HL-60/S4 treated with phorbol 12-myristate 13-acetate at 8.2 ng/mL for 4 days and 3 days (cell line): ENCODE data around the gene MRPL42.

Experiments used
- in situ Hi-C: fragments of 300-500 bp; cut with MboI; formaldehyde crosslinking; loops from 2 replicates; pipeline ENCODE4 v1.15.0; 2022; ENCODE audit warnings: low sequenced_read_pairs

Gene MRPL42

GRCh38 chr12:93442411-93443340 is 24.6 kb upstream of the MRPL42 start:
- in situ Hi-C loops = no loop called here

DNA sequence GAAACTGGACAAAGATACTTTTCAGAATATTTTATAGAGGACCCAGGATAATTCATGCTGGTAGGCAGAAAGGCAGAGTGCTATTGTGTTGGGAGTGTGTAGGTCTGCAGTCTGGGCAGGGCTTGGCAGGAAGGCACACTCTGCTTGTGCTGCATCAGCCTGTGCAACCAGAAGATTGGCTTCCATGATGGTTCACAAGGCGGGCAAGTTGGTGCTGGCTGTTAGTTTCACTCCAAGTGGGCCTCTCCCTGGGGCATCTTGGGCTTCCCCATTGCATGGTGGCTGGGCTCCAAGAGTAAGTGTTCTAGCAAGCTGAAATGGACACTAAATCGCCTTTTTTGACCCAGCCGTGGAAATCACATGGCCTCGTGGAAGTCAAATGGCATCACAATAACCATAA is 23.7 kb upstream of the MRPL42 start:
- in situ Hi-C loops = no loop called here

- in situ Hi-C loops = no loop called here
These were observed 19.6 kb upstream of the MRPL42 start for GRCh38 chr12:93447555-93448290.

- in situ Hi-C loops = no loop called here
These were observed 18.5 kb upstream of the MRPL42 start for GRCh38 chr12:93448796-93449195.

DNA sequence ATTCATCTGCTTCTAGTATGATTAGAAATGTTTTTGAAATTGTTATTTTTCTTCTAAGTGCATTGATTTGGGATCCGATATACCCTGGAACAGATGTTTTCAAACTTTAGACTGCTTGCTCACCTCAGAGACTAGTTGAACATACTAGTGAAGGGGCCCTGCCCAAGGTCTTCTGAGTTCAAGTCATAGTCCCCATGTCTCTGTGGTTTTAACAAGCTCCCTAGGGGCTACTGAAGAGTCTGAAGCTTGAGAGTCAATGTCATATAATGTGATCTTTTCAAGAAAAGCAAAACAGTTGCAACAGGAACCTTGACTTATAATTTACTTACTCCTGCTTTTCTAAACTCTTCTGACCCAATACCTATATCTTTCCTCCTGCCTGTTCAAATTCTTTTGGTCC is 18.0 kb upstream of the MRPL42 start:
- in situ Hi-C loops = no loop called here

- in situ Hi-C loops = no loop called here
These were observed 15.7 kb upstream of the MRPL42 start for GRCh38 chr12:93451423-93452158.

DNA sequence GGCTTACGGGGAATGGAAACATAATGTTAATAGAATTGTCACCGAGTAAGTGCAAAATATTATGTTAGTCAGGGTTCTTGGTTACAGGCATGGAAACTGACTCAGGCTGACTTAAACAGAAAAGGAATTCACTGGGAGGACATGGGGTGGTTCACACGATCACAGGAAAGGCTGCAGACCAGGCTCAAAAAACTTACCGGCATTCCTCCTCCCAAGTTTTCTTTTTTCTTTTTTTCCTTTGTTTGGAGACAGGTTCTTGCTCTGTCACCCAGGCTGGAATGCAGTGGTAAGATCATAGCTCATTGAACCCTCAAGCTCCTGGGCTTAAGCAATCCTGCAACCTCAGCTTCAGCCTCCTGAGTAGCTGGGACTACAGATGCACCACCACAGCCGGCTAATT is 13.7 kb upstream of the MRPL42 start:
- in situ Hi-C loops = no loop called here

- in situ Hi-C loops = no loop called here
These were observed 11.2 kb upstream of the MRPL42 start for GRCh38 chr12:93456077-93456476.

DNA sequence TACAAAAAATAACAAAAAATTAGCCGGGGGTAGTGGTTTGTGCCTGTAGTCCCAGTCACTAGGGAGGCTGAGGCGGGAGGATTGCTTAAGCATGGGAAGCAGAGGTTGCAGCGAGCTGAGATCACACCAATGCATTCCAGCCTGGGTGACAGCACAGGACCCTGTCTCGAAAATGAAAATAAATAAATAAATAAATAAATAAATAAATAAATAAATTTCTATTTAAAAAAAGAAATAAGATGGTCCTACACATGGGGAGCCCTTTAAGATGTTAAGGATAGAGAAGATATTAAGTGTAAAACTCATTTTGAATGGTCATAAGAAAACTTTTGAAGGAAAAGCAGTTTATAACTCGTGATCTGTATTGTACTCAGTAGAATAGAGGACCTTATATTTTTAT is 8.2 kb upstream of the MRPL42 start:
- in situ Hi-C loops = no loop called here

GRCh38 chr12:93460003-93460402 is 7.3 kb upstream of the MRPL42 start:
- in situ Hi-C loops = no loop called here

GRCh38 chr12:93460902-93461301 is 6.4 kb upstream of the MRPL42 start:
- in situ Hi-C loops = no loop called here

- in situ Hi-C loops = no loop called here
These were observed 5.8 kb upstream of the MRPL42 start for GRCh38 chr12:93461503-93461902.

DNA sequence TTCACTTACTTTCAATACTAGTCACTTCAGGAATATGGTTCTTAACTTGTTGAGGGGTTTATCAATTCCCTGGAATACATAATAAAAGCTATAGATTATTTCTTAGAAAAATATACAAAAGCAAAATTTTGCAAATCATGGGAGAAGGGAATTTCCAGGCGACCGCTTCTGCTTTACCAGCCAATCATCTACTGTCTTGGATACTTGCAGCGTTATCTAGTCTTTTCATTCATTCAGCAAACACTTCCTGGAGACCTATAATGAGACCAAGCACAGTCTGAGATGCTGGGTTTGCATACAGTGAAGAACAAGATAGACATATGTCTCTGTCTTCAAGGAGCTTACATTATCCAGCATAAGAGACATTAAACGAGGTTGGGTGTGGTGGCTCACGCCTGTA is 1.5 kb upstream of the MRPL42 start:
- in situ Hi-C loops = no loop called here

DNA sequence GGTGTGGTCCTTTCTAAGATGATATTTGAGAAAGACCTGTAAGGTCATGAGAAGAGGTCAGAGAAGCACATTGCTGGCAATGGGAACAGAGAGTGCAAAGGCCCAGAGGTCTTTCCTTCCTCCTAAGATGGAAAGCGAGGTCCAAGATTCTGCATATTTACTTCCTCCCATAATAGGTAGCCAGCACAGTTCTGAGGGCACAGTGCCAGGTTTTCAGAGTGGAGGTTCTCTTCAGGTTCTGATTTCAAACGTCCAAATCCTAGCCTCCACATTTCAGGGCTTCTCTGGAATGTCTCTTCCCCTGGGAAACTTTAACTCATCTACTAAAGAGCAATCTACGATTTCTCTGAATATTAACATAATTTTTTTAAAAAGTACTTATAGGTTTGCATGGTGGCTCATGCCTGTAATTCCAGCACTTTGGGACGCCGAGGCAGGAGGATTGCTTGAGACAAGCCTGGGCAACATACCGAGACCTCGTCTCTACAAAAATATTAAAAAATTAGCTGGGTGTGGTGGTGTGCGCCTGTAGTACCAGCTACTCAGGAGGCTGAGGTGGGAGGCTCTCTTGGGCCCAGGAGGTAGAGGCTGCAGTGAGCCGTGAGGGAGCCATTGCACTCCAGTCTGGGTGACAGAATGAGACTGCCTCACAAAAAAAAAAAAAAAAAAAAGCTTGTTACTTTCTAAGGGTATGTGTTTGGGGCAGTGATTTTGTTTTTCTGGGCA is 526 bp upstream of the MRPL42 start:
- in situ Hi-C loops = no loop called here

DNA sequence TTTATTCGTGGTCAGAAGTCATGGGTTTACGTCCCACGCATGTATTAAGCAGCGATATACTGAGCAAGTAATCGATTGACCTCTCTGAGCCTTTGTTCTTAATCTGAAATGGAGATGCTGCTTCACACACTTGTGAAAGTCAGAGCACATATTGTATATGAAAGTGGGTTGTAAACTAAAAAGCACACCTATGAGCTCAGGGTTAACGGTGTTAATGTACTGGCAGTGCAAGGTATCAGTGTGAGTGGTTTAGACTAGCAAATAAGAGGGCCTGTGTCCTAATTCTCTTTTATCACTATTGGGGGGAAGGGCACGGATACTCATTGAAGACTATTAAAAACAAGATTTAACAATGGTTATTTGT is 676 bp downstream of the MRPL42 start:
- in situ Hi-C loops = no loop called here

DNA sequence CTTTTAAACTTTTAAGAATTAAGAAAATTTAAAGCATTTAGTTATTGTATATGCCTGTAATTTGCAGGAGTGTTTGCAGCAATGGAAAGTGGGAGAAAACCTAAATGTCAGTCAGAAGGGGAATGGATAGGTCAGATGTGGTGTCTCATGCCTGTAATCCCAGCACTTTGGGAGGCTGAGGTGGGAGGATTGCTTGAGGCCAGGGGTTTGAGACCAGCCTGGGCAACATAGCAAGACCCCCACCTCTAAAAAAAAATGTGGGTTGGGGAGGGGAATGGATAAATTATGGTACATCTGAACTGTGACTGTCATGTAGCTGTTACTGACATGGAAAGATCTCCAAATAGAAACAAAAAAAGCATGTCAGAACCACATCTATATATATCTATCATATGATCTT is 2.1 kb downstream of the MRPL42 start:
- in situ Hi-C loops = no loop called here

GRCh38 chr12:93476555-93476954 is 9.2 kb downstream of the MRPL42 start:
- in situ Hi-C loops = no loop called here

- in situ Hi-C loops = no loop called here
These were observed 15.4 kb downstream of the MRPL42 start for GRCh38 chr12:93482721-93483120.

GRCh38 chr12:93483151-93483807 is 16.0 kb downstream of the MRPL42 start:
- in situ Hi-C loops = no loop called here

DNA sequence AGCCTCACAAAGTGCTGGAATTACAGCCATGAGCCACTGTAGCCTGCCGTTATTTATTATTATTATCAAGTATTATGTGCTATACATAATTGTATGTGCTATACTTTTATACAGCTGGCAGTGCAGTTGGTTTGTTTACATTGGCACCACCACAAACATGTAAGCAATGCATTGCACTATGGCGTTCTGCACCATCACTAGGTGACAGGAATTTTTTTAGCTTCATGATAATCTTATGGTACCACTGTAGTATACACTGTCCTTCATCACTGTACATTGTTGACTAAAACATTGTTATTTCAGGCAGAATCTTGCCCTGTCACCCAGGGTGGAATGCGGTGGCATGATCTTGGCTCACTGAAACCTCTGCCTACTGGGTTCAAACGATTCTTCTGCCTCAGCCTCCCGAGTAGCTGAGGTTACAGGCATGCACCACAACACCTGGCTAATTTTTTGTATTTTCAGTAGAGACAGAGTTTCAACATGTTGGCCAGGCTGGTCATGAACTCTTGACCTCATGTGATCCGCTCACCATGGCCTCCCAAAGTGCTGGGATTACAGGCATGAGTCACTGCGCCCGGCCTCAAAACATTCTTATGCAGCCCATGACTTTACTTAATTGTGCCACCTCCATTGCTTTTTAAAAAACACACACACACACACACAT is 17.1 kb downstream of the MRPL42 start:
- in situ Hi-C loops = no loop called here
